ENCODE results near the gene RANBP1. TPM values are rescaled to one million over a fixed set of nuclear protein-coding genes. Genes with fewer than 3 reads are reported as not detected.

RANBP1 gene
- total and polyA plus RNA-seq, 9 of the 15 experiments (the other 6 are each of a cell fraction or from before 2014, with no cell fraction given): 162 to 2,891 (median 1,289) TPM

- TF ChIP-seq ZNF445 (CRISPR knock-in tag; IDR thresholded peaks at IDR 0.05; ENCODE audit: low read depth) (no peak), BCL6 (CRISPR knock-in tag; IDR thresholded peaks at IDR 0.05) (no peak), ZNF282 (CRISPR knock-in tag; IDR thresholded peaks at IDR 0.05) (no peak), CHAMP1 (IDR thresholded peaks at IDR 0.05) (no peak), TAL1 (IDR thresholded peaks at IDR 0.05) (no peak), ATF6 (CRISPR knock-in tag; IDR thresholded peaks at IDR 0.05) (no peak), TAF15 (IDR thresholded peaks at IDR 0.05; ENCODE audit: low read depth, low read length) (no peak), WHSC1 (IDR thresholded peaks at IDR 0.05; ENCODE audit: low read length) (no peak), SMAD3 (CRISPR knock-in tag; conservative IDR thresholded peaks at IDR 0.05) (no peak), ZBTB9 (CRISPR knock-in tag; IDR thresholded peaks at IDR 0.05) (no peak), IFI16 (CRISPR knock-in tag; IDR thresholded peaks at IDR 0.05) (0 out of 2 replicates have a peak, but pooled peaks have one; percentile 54), SRSF3 (IDR thresholded peaks at IDR 0.05; ENCODE audit: insufficient read depth, low read length) (no peak), ATF4 (CRISPR knock-in tag; IDR thresholded peaks at IDR 0.05) (no peak), RBM22 (IDR thresholded peaks at IDR 0.05; ENCODE audit: low read depth, low read length, poor library complexity, severe bottlenecking) (no peak), IRF2 (CRISPR knock-in tag; IDR thresholded peaks at IDR 0.05) (no peak), CREB1 (IDR thresholded peaks at IDR 0.05) (no peak), CREB1 (CRISPR knock-in tag; IDR thresholded peaks at IDR 0.05) (no peak), NFE2 (IDR thresholded peaks at IDR 0.05; ENCODE audit: low read depth) (peak; percentile 72), THAP7 (CRISPR knock-in tag; IDR thresholded peaks at IDR 0.05) (no peak), CREB5 (CRISPR knock-in tag; IDR thresholded peaks at IDR 0.05) (peak; percentile 13; the same call in 1 of the 2 replicates), CHCHD3 (CRISPR knock-in tag; IDR thresholded peaks at IDR 0.05) (peak; percentile 5; the same call in 1 of the 2 replicates)
Observed at GRCh38 chr22:20071524-20071972, 44.4 kb upstream of the RANBP1 start (continued).

Data from K562 (cell line).